HEK293T (cell line): ENCODE results near the gene FBXO31.

Source experiments
- BHLHE40 ChIP-seq: fragments of 450-650 bp; IDR thresholded peaks from 2 replicates; pipeline ENCODE4 v1.6.1; 2016; ENCODE audit warnings: mild to moderate bottlenecking, moderate library complexity, borderline replicate concordance
- FOXA1 ChIP-seq: fragments of 450-650 bp; IDR thresholded peaks from 2 replicates; pipeline ENCODE4 v1.6.1; 2016; ENCODE audit warnings: mild to moderate bottlenecking
- FOXM1 ChIP-seq: fragments of 450-650 bp; IDR thresholded peaks from 2 replicates; pipeline ENCODE4 v1.6.1; 2017; ENCODE audit warnings: mild to moderate bottlenecking, borderline replicate concordance
- HDGF ChIP-seq: fragments of 450-650 bp; IDR thresholded peaks from 2 replicates; pipeline ENCODE4 v1.6.1; 2017; ENCODE audit warnings: antibody characterized with exemption, borderline replicate concordance
- SP1 ChIP-seq: fragments of 450-650 bp; IDR thresholded peaks from 2 replicates; pipeline ENCODE4 v1.6.1; 2017
- TARDBP ChIP-seq: fragments of 450-650 bp; IDR thresholded peaks from 2 replicates; pipeline ENCODE4 v1.6.1; 2016
- ZNF384 ChIP-seq: fragments of 450-650 bp; IDR thresholded peaks from 2 replicates; pipeline ENCODE4 v1.6.1; 2016

- TF ChIP-seq FOXM1 (no peak), HDGF (no peak), SP1 (no peak), ZNF384 (no peak), BHLHE40 (no peak), FOXA1 (no peak), TARDBP (no peak)
These were observed 30.0 kb downstream of the FBXO31 start for GRCh38 chr16:87353613-87354012.
